Right cardiac atrium (tissue), 5 donors: ENCODE data around the gene CLCNKB. TPM values are rescaled to one million over a fixed set of nuclear protein-coding genes. Genes with fewer than 3 reads are reported as not detected.
A peak's percentile ranks its signal among the peaks of the same experiment; 100 is the strongest.

Source experiments
- ATAC-seq, 2 donors: fragments of 200-7000 bp; cut with Tn5 transposase; one replicate each; pipeline versions ENCODE4 v1.8.0 to v1.9.1; 2020; ENCODE audit warnings: moderate library complexity in 2 of 2, mild to moderate bottlenecking in 1 of 2
- DNase-seq, 3 donors: peaks; one replicate each; pipeline ENCODE4 v3.0.0-alpha.2; 2020
- H3K27ac ChIP-seq: one replicate; pipeline ENCODE4 v1.5.1; 2013; ENCODE audit warnings: mild to moderate bottlenecking, low read length, control low read depth, moderate library complexity
- H3K27me3 ChIP-seq: one replicate; pipeline ENCODE4 v1.6.1; 2013; ENCODE audit not compliant: control insufficient read depth, insufficient read depth
- H3K4me1 ChIP-seq: one replicate; pipeline ENCODE4 v1.6.1; 2013; ENCODE audit warnings: low read length; ENCODE audit not compliant: control insufficient read depth, insufficient read depth
- H3K4me3 ChIP-seq: one replicate; pipeline ENCODE4 v1.5.1; 2013; ENCODE audit warnings: low read length, control low read depth
- H3K9me3 ChIP-seq: one replicate; pipeline ENCODE4 v1.6.1; 2013; ENCODE audit warnings: low read length; ENCODE audit not compliant: control insufficient read depth
- WGBS: extraction: QIAGEN DNeasy Blood & Tissue Kit; methylation state at CpG from one replicate; pipeline ENCODE4 v1.1.7; 2013; 5-methylcytosine and 5-hydroxymethylcytosine counted together
- intact Hi-C, 4 donors: fragments of 100-400 bp; cut with DNase I; formaldehyde crosslinking; loops; one replicate each; pipeline versions ENCODE4 v1.11.0 to v1.14.0; 2022 to 2023
- polyA plus RNA-seq: library from polyadenylated mRNA; stranded (reverse); fragments of 200-250 nt; gene quantifications from one replicate; pipeline ENCODE4 v1.2.3, GENCODE V29; 2013
- total RNA-seq, 4 donors: library from RNA; stranded (reverse); fragmentation: NEBNext Ultra II Directional; extraction: Animal tissue kit (Norgen Biotek cat#: 25700); gene quantifications; one replicate each; pipeline ENCODE4 v1.2.1, GENCODE V29; 2021
- donor health status: healthy with polysubstance abuse.
- donor health status: DM: no; HTN: yes; CAD: no.
- donor health status: DM: no; HTN: no; CAD: no.
- donor health status: DM: no; HTN: yes; CAD: no; lungs with severe emphysema.
- donor health status: DM: yes; HTN: yes; CAD: no.

Gene CLCNKB
- total and polyA plus RNA-seq, 5 donors = 1.9 to 4.7 (median 3.6) TPM

DNA sequence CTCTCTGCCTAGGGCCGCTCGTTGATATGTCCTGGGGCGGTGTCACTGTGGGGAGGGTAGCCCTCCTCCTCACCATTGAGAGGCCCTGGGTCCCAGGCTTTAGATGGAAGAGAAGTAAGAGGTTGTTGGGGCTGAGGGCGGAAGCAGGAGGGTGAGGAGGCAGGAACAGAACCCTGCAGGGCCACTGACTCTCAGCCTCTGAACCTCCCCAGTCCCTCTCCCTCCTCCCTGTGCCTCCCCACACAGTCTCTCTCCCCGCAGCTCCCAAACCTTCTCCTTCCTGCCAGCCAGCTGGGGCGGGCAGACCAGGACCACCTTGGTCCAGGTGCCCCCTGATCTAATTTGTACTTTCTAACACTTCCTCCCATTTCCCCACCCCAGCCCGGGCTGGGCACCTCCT, 44.2 kb downstream of the CLCNKB start:
- intact Hi-C loops = loop anchor here in 1 of 4 donors (5.0 to 10.0 kb wide), 2 partner anchors 47 to 155 kb away; no protein-coding TSS in a partner anchor

DNA sequence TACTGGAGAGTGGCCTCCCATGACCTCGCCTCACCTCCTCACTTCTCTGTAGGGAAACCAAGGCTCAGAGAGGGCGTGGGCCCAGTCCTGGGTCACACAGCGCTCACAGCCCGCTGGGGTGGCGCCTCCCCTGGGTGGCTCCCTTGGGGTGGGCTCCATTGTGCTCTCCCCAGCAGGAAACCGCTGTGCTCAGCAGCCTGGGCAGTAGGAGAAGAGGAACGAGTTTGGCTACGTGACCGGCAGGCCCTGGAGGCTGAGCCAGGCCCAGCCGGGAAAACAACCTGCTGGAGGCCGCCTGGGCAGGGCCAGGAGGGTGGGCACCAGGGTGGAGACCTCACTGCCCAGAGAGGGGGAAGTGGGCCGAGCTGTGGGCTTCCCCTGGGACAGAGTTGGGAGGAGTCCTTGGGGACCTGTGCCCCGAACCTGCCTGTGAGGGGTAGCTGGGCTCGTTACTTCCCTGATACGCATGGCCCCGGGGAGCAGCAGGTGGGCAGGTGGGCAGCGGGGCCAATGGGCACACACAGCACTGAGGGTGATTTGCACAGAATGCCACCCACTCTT, 44.8 kb downstream of the CLCNKB start:
- ATAC-seq (peak; percentile 30 to 42), DNase-seq (no peak)
- WGBS = 78% methylated on average over 17 of the region's 17 CpGs
- Histone ChIP-seq H3K4me1 (no peaks in the 10 kb centered on the region), H3K4me3 (no peak overlapping the region), H3K9me3 (no peaks in the 10 kb centered on the region), H3K27me3 (no peaks in the 10 kb centered on the region), H3K27ac (no peak overlapping the region)
- intact Hi-C loops = loop anchor here in 1 of 4 donors (5.0 to 10.0 kb wide), 2 partner anchors 46 to 154 kb away; no protein-coding TSS in a partner anchor

More for the DNA sequence above, 44.2 kb downstream of the CLCNKB start:
- no peak overlapping the region for H3K27ac ChIP-seq
- H3K4me1 ChIP-seq = no peaks in the 10 kb centered on the region
- no peak overlapping the region for H3K4me3 ChIP-seq
- no peak for DNase-seq
- ATAC-seq = peak in 1 of 2 donors; percentile 6
- no peaks in the 10 kb centered on the region for H3K27me3 ChIP-seq
- no peaks in the 10 kb centered on the region for H3K9me3 ChIP-seq
- WGBS = 77% methylated on average over 7 of the region's 7 CpGs

DNA sequence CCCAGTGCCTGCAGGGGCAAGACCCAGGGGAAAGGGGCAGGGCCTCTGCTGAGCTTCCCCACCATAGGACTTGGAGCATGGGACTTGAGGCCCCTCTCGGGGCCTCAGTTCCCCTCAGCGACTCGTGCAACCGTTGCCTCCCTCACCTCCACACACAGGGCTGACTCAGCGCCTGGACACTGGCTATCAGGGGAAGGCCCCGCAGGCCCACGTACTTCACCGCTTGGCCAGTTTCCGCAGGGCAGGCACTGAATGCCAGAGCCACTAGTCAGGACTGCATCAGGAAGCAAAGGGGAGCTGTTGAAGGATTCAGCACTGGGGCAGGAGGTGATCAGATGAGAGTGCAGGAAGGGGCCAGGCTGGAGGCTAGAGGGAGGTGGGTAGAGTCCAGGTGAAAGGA, 45.4 kb downstream of the CLCNKB start:
- Histone ChIP-seq H3K9me3 (no peaks in the 10 kb centered on the region), H3K27ac (no peak overlapping the region), H3K4me1 (no peaks in the 10 kb centered on the region), H3K4me3 (no peak overlapping the region), H3K27me3 (no peaks in the 10 kb centered on the region)
- no peak for DNase-seq
- peak in 1 of 2 donors; percentile 19 for ATAC-seq
- 70% methylated on average over 9 of the region's 9 CpGs for WGBS
- intact Hi-C loops = loop anchor here in 1 of 4 donors (5.0 to 10.0 kb wide), 2 partner anchors 46 to 153 kb away; no protein-coding TSS in a partner anchor

GRCh38 chr1:16090076-16090826, 46.7 kb downstream of the CLCNKB start:
- no peak for ATAC-seq
- H3K4me1 ChIP-seq = no peaks in the 10 kb centered on the region
- DNase-seq = no peak
- no peak overlapping the region for H3K27ac ChIP-seq
- H3K9me3 ChIP-seq = no peaks in the 10 kb centered on the region
- no peaks in the 10 kb centered on the region for H3K27me3 ChIP-seq
- intact Hi-C loops = no loop called here
- H3K4me3 ChIP-seq = no peak overlapping the region
- WGBS = 80% methylated on average over 5 of the region's 5 CpGs

DNA sequence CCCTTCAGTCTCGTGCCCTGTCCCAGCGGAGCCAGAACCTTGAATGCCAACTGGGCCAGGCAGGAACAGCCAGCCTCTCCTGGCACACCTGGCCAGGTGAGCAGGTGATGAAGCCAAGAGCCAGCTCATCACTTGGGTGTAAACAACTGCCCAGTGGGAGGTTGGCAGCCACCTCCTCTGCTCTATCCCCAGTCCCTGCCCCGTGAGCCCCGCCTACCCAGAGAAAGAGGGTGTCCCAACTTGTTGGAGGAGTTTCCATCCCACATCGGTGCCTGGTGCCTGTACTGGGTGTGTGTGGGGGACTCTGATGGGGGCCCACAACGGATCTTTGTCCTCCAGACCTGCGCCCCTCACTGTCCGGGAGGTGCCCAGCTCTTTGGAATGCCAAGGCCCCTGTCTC, 47.7 kb downstream of the CLCNKB start:
- no peak for ATAC-seq

GRCh38 chr1:16092097-16092922, 48.7 kb downstream of the CLCNKB start:
- H3K4me1 ChIP-seq = no peaks in the 10 kb centered on the region
- DNase-seq (no peak), ATAC-seq (no peak)
- H3K27ac ChIP-seq = no peak overlapping the region
- no peaks in the 10 kb centered on the region for H3K27me3 ChIP-seq
- H3K4me3 ChIP-seq = no peak overlapping the region
- intact Hi-C loops = no loop called here
- WGBS = 90% methylated on average over 18 of the region's 18 CpGs
- H3K9me3 ChIP-seq = no peaks in the 10 kb centered on the region

More for the DNA sequence above, 47.7 kb downstream of the CLCNKB start:
- Histone ChIP-seq H3K9me3 (no peaks in the 10 kb centered on the region), H3K4me3 (no peak overlapping the region), H3K4me1 (no peaks in the 10 kb centered on the region), H3K27me3 (no peaks in the 10 kb centered on the region), H3K27ac (no peak overlapping the region)
- DNase-seq = no peak
- WGBS = 86% methylated on average over 8 of the region's 8 CpGs
- intact Hi-C loops = no loop called here

DNA sequence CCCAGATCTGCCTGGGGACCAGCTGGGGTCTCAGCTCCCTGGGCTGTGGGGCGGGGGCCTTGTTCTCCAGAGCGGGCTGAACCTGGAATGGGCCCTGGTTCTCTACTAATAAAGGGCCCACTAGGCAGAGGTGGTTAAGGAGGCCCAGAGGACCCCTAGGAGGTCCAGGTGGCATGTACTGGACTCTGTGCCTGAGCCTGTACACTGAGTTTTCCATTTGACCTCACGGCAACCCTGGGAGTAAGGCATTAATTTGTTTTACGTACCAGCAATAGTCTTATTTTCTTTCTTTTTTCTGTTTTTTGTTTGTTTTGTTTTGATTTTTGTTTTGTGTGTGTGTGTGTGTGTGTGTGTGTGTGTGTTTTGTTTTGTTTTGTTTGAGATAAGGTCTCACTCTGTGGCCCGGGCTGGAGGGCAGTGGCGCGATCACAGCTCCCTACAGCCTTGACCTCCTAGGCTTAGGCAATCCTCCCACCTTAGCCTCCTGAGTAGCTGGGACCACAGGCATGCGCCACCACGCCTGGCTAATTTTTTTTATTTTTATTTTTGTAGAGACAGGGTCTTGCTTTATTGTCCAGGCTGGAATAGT, 49.4 kb downstream of the CLCNKB start:
- ATAC-seq (no peak), DNase-seq (no peak)
- no peak overlapping the region for H3K27ac ChIP-seq
- no peaks in the 10 kb centered on the region for H3K27me3 ChIP-seq
- H3K9me3 ChIP-seq = no peaks in the 10 kb centered on the region
- intact Hi-C loops = no loop called here
- no peaks in the 10 kb centered on the region for H3K4me1 ChIP-seq
- no peak overlapping the region for H3K4me3 ChIP-seq
- WGBS = 95% methylated on average over 9 of the region's 9 CpGs

GRCh38 chr1:16093611-16094010, 50.0 kb downstream of the CLCNKB start:
- no peaks in the 10 kb centered on the region for H3K27me3 ChIP-seq
- no peaks in the 10 kb centered on the region for H3K4me1 ChIP-seq
- DNase-seq = no peak
- no peak overlapping the region for H3K27ac ChIP-seq
- WGBS = 69% methylated on average over 9 of the region's 9 CpGs
- H3K9me3 ChIP-seq = no peaks in the 10 kb centered on the region
- ATAC-seq = no peak
- intact Hi-C loops = no loop called here
- no peak overlapping the region for H3K4me3 ChIP-seq

GRCh38 chr1:16094453-16095158, 51.0 kb downstream of the CLCNKB start:
- Histone ChIP-seq H3K9me3 (no peaks in the 10 kb centered on the region), H3K27me3 (no peaks in the 10 kb centered on the region), H3K4me1 (no peaks in the 10 kb centered on the region), H3K27ac (no peak overlapping the region), H3K4me3 (no peak overlapping the region)
- no peak for DNase-seq
- no peak for ATAC-seq
- WGBS = 95% methylated on average over 21 of the region's 21 CpGs
- intact Hi-C loops = no loop called here

- Histone ChIP-seq H3K27me3 (no peaks in the 10 kb centered on the region), H3K4me1 (no peaks in the 10 kb centered on the region), H3K27ac (no peak overlapping the region), H3K9me3 (no peaks in the 10 kb centered on the region), H3K4me3 (no peak overlapping the region)
- DNase-seq (peak in 1 of 3 donors; percentile 7), ATAC-seq (peak in 1 of 2 donors; percentile 15)
- intact Hi-C loops = no loop called here
- WGBS = 60% methylated on average over 9 of the region's 9 CpGs
Observed at GRCh38 chr1:16095447-16095846, 51.9 kb downstream of the CLCNKB start.
